CD4-positive, CD25-positive, alpha-beta regulatory T cell (primary cell): ENCODE data around the gene C2. TPM values are rescaled to one million over a fixed set of nuclear protein-coding genes. Genes with fewer than 3 reads are reported as not detected.
A peak's percentile ranks its signal among the peaks of the same experiment; 100 is the strongest.
"Not testable (repeated sequence)": the region's sequence is repeated elsewhere in the genome, so short reads cannot be mapped to it uniquely, and the experiment has no call there.

Experiments
- ATAC-seq, 2 donors: fragments of 150-1000 bp; cut with Tn5 transposase; one replicate each; pipeline ENCODE4 v1.10.0; 2021; ENCODE audit warnings: low read depth in 2 of 2, moderate number of reproducible peaks in 2 of 2, moderate library complexity in 1 of 2
- DNase-seq, 3 donors: peaks; one replicate each; pipeline versions ENCODE4 v3.0.0 to v3.0.0-alpha.2; 2012 to 2022; ENCODE audit warnings: mixed read lengths in 1 of 3
- H3K27ac ChIP-seq: one replicate; pipeline ENCODE4 v1.7.0; 2013; ENCODE audit warnings: mild to moderate bottlenecking, low read length; ENCODE audit not compliant: insufficient read depth, poor library complexity, severe bottlenecking
- H3K27me3 ChIP-seq: one replicate; pipeline ENCODE4 v1.7.0; 2013; ENCODE audit warnings: low read length; ENCODE audit not compliant: control insufficient read depth, insufficient read depth
- H3K36me3 ChIP-seq: one replicate; pipeline ENCODE4 v1.7.0; 2013; ENCODE audit warnings: mild to moderate bottlenecking, low read length, moderate library complexity; ENCODE audit not compliant: control insufficient read depth, insufficient read depth
- H3K4me1 ChIP-seq: 2 replicates; pipeline ENCODE4 v1.7.0; 2013; ENCODE audit warnings: mild to moderate bottlenecking, low read length; ENCODE audit not compliant: insufficient read depth, control insufficient read depth, poor library complexity, severe bottlenecking
- H3K4me3 ChIP-seq: one replicate; pipeline ENCODE4 v1.7.0; 2013; ENCODE audit warnings: low read depth, mild to moderate bottlenecking, low read length, moderate library complexity
- H3K9me3 ChIP-seq, 2 experiments: 1 replicate in 1 of 2; 2 replicates in 1 of 2; pipeline ENCODE4 v1.7.0; 2013; ENCODE audit warnings: low read length in 2 of 2, mild to moderate bottlenecking in 1 of 2, moderate library complexity in 1 of 2; ENCODE audit not compliant: control insufficient read depth in 2 of 2
- H3K27ac Mint-ChIP-seq, 3 donors: one replicate each; pipeline ENCODE4 v1.8.0; 2020 to 2022; ENCODE audit warnings: mild to moderate bottlenecking in 3 of 3, mixed read lengths in 3 of 3, moderate library complexity in 2 of 3
- H3K27me3 Mint-ChIP-seq: one replicate; pipeline ENCODE4 v1.8.0; 2022; ENCODE audit warnings: mild to moderate bottlenecking, mixed read lengths
- H3K36me3 Mint-ChIP-seq: one replicate; pipeline ENCODE4 v1.8.0; 2020; ENCODE audit warnings: mixed read lengths
- H3K4me1 Mint-ChIP-seq, 4 donors: one replicate each; pipeline ENCODE4 v1.8.0; 2020 to 2022; ENCODE audit warnings: mixed read lengths in 4 of 4, mild to moderate bottlenecking in 1 of 4
- H3K4me3 Mint-ChIP-seq, 4 donors: one replicate each; pipeline ENCODE4 v1.8.0; 2020 to 2022; ENCODE audit warnings: mild to moderate bottlenecking in 4 of 4, mixed read lengths in 4 of 4, moderate library complexity in 3 of 4
- H3K9me3 Mint-ChIP-seq, 7 donors: one replicate each; pipeline ENCODE4 v1.8.0; 2020 to 2022; ENCODE audit warnings: mixed read lengths in 7 of 7, mild to moderate bottlenecking in 3 of 7, moderate library complexity in 2 of 7
- polyA plus RNA-seq, 4 donors: library from polyadenylated mRNA; unstranded; fragments of 300-500 nt; fragmentation: Illumina TruSeq; gene quantifications; one replicate each; pipeline ENCODE4 v1.2.3, GENCODE V29; 2021
- total RNA-seq: library from RNA; stranded (reverse); gene quantifications from one replicate; pipeline ENCODE4 v1.2.3, GENCODE V29; 2022

The C2 gene
- total and polyA plus RNA-seq, 5 donors from 2014 or later, result 0.47 to 1.3 TPM; not detected in 3

DNA sequence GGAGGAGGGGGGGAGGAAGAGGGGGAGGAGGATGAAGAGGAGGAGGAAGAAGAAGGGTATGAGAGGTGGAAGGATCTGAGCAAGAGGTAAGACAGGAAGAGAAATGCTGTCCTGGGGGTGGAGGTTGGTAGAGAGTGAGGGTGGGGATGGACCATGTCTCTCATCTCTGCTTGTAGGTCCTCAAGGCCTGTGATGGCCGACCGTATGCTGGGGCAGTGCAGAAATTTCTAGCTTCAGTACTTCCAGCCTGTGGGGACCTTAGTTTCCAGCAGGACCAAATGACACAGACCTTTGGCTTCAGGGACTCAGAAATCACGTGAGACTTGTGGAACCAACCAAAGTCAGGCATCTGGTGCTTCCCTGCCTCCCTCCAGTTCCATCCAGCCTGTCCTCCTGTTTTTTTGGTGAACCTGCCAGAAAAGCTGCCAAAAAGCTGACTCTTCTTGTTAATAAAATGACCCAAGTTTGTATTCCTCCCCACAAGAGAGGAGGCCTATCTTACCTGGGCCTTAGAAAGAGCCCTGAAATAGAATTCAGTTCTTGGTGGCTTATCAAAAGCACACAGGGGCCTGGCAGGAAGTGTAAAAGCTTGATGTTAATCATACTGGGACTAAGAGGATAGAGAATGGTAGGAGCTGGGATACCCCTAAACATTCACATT lies 51.9 kb downstream of the C2 start:
- no peaks in the 10 kb centered on the region for H3K27me3 Mint-ChIP-seq
- DNase-seq, result peak in 1 of 3 donors; percentile 33
- ATAC-seq, result no peak

DNA sequence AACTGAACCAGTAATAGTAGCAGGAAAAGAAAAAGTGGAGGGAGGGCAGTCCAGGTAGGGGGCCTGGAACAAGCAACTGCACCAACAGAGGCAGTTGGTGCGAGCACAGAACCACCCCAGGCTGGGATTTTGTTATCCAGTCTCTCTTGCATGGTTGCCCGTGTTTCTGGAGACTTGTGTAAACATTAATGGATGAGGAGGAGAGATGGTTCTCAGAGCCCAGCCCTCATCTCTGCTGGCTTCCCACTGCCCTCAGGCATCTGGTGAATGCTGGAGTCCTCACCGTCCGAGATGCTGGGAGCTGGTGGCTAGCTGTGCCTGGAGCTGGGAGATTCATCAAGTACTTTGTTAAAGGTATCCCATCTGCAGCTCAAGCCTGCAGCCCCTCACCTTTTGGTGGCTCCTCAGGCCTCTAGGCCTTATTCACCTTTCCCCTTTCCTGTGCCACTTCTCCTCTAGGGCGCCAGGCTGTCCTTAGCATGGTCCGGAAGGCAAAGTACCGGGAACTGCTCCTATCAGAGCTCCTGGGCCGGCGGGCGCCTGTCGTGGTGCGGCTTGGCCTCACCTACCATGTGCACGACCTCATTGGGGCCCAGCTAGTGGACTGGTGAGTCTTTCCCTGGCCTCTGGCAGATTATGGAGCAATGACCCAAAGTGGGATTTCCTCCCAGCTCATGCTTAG lies 52.8 kb downstream of the C2 start:
- Mint-ChIP-seq H3K4me1 (peaks cover 0 to 15% (median 4%) of the 10 kb centered on the region in 4 donors), H3K27ac (peak overlapping the region in 2 of 3 donors; percentile 40 to 80)
- not testable (repeated sequence) for H3K36me3 Mint-ChIP-seq, H3K27me3 ChIP-seq, H3K4me3 Mint-ChIP-seq, DNase-seq, H3K4me3 ChIP-seq, H3K36me3 ChIP-seq, H3K27me3 Mint-ChIP-seq, H3K27ac ChIP-seq, ATAC-seq, H3K9me3 ChIP-seq, H3K9me3 Mint-ChIP-seq
- H3K4me1 ChIP-seq, result peaks cover 14% of the 10 kb centered on the region

More for the DNA sequence above, 51.9 kb downstream of the C2 start:
- Histone ChIP-seq H3K36me3 (peaks cover 6% of the 10 kb centered on the region), H3K4me3 (no peak overlapping the region), H3K27me3 (no peaks in the 10 kb centered on the region), H3K27ac (peak overlapping the region; percentile 58), H3K9me3 (no peaks in the 10 kb centered on the region), H3K4me1 (peaks cover 14% of the 10 kb centered on the region)
- H3K4me1 Mint-ChIP-seq, result peaks cover 0 to 18% (median 6%) of the 10 kb centered on the region in 4 donors
- H3K27ac Mint-ChIP-seq, result peak overlapping the region in 2 of 3 donors; percentile 40 to 80
- H3K4me3 Mint-ChIP-seq, result no peak overlapping the region
- peaks cover 2% of the 10 kb centered on the region for H3K36me3 Mint-ChIP-seq
- H3K9me3 Mint-ChIP-seq, result no peaks in the 10 kb centered on the region

DNA sequence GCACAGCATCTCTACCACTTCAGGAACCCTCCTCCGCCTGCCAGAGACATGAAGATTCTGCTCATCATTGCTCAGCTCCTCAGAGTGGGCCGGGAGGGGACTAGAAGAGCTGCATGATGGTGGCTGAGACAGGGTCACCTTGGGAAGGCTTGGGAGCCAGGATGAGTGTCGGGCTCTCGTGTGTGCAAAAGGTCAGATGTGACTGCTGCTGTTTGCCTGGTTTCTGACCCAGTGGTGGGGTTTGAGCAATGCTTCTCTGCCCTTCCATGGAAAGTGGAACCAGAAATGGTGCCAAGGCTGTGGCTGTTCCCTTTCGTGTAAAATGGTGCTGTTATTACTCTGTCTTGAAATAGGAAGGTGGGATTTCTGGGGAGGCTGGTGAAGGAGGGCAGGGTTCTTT lies 53.5 kb downstream of the C2 start:
- H3K27ac Mint-ChIP-seq, DNase-seq, H3K36me3 ChIP-seq, H3K36me3 Mint-ChIP-seq, H3K9me3 ChIP-seq, H3K9me3 Mint-ChIP-seq, H3K27me3 ChIP-seq, H3K4me3 ChIP-seq, ATAC-seq, H3K27me3 Mint-ChIP-seq, H3K4me3 Mint-ChIP-seq, H3K27ac ChIP-seq: not testable (repeated sequence)
- peaks cover 0 to 15% (median 4%) of the 10 kb centered on the region in 4 donors for H3K4me1 Mint-ChIP-seq
- peaks cover 14% of the 10 kb centered on the region for H3K4me1 ChIP-seq

DNA sequence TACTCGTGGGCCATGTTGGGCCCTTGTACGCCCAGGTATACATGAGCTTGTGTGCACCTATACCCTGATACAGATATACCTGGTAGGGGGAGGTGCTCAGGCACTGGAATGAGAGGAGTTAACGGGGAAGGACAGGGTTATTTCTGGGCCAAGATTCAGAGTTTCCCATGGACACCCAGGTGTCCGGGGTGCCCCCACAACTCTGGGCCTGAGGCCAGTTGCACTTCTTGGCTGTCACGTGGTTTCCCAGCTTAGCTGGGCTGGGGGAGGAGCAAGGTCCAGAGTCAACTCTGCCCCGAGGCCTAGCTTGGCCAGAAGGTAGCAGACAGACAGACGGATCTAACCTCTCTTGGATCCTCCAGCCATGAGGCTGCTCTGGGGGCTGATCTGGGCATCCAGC lies 54.2 kb downstream of the C2 start, which contains the start of gene C4A:
C4A (plus strand) TSS at position 314 of the 400 bp plus-strand sequence; CDS start at position 365, 51 bp downstream.
- H3K4me3 ChIP-seq, ATAC-seq, H3K36me3 ChIP-seq, H3K9me3 ChIP-seq, H3K36me3 Mint-ChIP-seq, DNase-seq, H3K4me3 Mint-ChIP-seq, H3K9me3 Mint-ChIP-seq, H3K27me3 ChIP-seq, H3K27ac Mint-ChIP-seq, H3K27ac ChIP-seq, H3K27me3 Mint-ChIP-seq: not testable (repeated sequence)
- peaks cover 0 to 15% (median 4%) of the 10 kb centered on the region in 4 donors for H3K4me1 Mint-ChIP-seq
- peaks cover 14% of the 10 kb centered on the region for H3K4me1 ChIP-seq

DNA sequence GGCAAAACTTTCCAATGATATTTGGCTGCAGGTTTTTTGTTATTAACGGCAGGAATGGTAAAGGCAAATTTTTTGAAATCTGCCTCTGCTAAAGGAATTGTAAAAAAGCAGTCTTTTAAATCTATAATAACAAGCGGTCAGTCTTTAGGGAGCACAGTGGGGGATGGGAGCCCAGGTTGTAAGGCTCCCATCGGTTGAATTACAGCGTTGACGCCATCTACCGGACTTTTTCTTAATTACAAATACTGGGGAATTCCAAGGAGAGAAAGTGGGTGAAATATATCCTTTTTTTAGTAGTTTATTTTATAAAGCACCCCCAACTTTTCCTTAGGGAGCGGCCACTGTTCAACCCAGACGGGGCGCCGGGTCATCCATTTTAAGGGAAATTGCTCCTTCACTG lies 61.8 kb downstream of the C2 start:
- H3K4me1 ChIP-seq, ATAC-seq, H3K9me3 ChIP-seq, H3K4me3 ChIP-seq, H3K4me1 Mint-ChIP-seq, H3K36me3 ChIP-seq, H3K27me3 Mint-ChIP-seq, H3K27me3 ChIP-seq, H3K27ac ChIP-seq, H3K9me3 Mint-ChIP-seq, H3K36me3 Mint-ChIP-seq, H3K4me3 Mint-ChIP-seq, H3K27ac Mint-ChIP-seq, DNase-seq: not testable (repeated sequence)

DNA sequence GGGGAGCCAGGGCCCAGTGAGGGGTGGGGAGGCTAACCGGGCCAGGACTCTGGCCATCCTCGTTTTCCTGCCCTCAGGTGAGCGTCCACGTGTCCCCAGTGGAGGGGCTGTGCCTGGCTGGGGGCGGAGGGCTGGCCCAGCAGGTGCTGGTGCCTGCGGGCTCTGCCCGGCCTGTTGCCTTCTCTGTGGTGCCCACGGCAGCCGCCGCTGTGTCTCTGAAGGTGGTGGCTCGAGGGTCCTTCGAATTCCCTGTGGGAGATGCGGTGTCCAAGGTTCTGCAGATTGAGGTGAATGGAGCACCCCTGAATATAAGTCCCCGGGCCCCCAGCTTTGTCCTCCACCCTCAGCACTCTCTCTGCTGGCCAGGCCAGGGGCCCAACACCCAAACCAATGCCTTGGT lies 66.9 kb downstream of the C2 start:
- H3K4me1 ChIP-seq, H3K36me3 Mint-ChIP-seq, H3K36me3 ChIP-seq, H3K27ac Mint-ChIP-seq, H3K4me3 Mint-ChIP-seq, H3K4me3 ChIP-seq, DNase-seq, H3K4me1 Mint-ChIP-seq, ATAC-seq, H3K27ac ChIP-seq, H3K27me3 Mint-ChIP-seq, H3K27me3 ChIP-seq, H3K9me3 ChIP-seq, H3K9me3 Mint-ChIP-seq: not testable (repeated sequence)

Other genes starting within 250 kb of the C2 start
Only the 30 nearest of the 34 such genes appear.
- gene ABHD16A, start 224.4 kb upstream of the C2 start, total RNA-seq, result 78.4 TPM
- gene ABHD16A, start 224.4 kb upstream of the C2 start, polyA plus RNA-seq, result 10 to 100 TPM; 33.4 to 43.2 (median 35.8) TPM
- gene LY6G6F, start 220.9 kb upstream of the C2 start, total RNA-seq, result 1.5 TPM
- not detected for gene LY6G6F, start 220.9 kb upstream of the C2 start, polyA plus RNA-seq
- not detected for gene LY6G6D, start 212.4 kb upstream of the C2 start, total RNA-seq
- gene LY6G6D, start 212.4 kb upstream of the C2 start, polyA plus RNA-seq, result not detected
- gene LY6G6C, start 206.0 kb upstream of the C2 start, total RNA-seq, result not detected
- not detected for gene LY6G6C, start 206.0 kb upstream of the C2 start, polyA plus RNA-seq
- 10.8 TPM for gene MPIG6B, start 204.3 kb upstream of the C2 start, total RNA-seq
- gene MPIG6B, start 204.3 kb upstream of the C2 start, polyA plus RNA-seq, result under 1 TPM in 1 of 4 donors, not detected in 3; 0.43 TPM
- 13.6 TPM for gene DDAH2, start 198.4 kb upstream of the C2 start, total RNA-seq
- gene DDAH2, start 198.4 kb upstream of the C2 start, polyA plus RNA-seq, result 10 to 100 TPM; 16.0 to 19.8 (median 17.7) TPM
- gene CLIC1, start 191.2 kb upstream of the C2 start, total RNA-seq, result 192 TPM
- gene CLIC1, start 191.2 kb upstream of the C2 start, polyA plus RNA-seq, result 100 to 1,000 TPM; 481 to 771 (median 621) TPM
- gene MSH5, start 187.7 kb upstream of the C2 start, total RNA-seq, result 17.4 TPM
- gene MSH5, start 187.7 kb upstream of the C2 start, polyA plus RNA-seq, result 1 to 10 TPM; 1.2 to 3.3 (median 1.3) TPM
- gene SAPCD1, start 165.1 kb upstream of the C2 start, total RNA-seq, result 2.3 TPM
- not detected for gene SAPCD1, start 165.1 kb upstream of the C2 start, polyA plus RNA-seq
- gene VWA7, start 150.4 kb upstream of the C2 start, total RNA-seq, result 6.8 TPM
- 1 to 10 TPM in 3 of 4 donors, under 1 TPM in 1; 0.91 to 1.2 (median 1.2) TPM for gene VWA7, start 150.4 kb upstream of the C2 start, polyA plus RNA-seq
- 63.4 TPM for gene VARS1, start 132.0 kb upstream of the C2 start, total RNA-seq
- gene VARS1, start 132.0 kb upstream of the C2 start, polyA plus RNA-seq, result 10 to 100 TPM; 27.1 to 45.1 (median 29.9) TPM
- gene LSM2, start 120.8 kb upstream of the C2 start, total RNA-seq, result 29.3 TPM
- 100 to 1,000 TPM in 1 of 4 donors, 10 to 100 TPM in 3; 80.0 to 122 (median 87.5) TPM for gene LSM2, start 120.8 kb upstream of the C2 start, polyA plus RNA-seq
- 5.5 TPM for gene HSPA1L, start 112.4 kb upstream of the C2 start, total RNA-seq
- 1 to 10 TPM; 2.2 to 4.2 (median 3.5) TPM for gene HSPA1L, start 112.4 kb upstream of the C2 start, polyA plus RNA-seq
- 30.6 TPM for gene HSPA1A, start 112.2 kb upstream of the C2 start, total RNA-seq
- gene HSPA1A, start 112.2 kb upstream of the C2 start, polyA plus RNA-seq, result 10 to 100 TPM; 65.7 to 93.0 (median 80.5) TPM
- gene HSPA1B, start 100.0 kb upstream of the C2 start, total RNA-seq, result 27.3 TPM
- 1 to 10 TPM; 2.3 to 6.8 (median 3.0) TPM for gene HSPA1B, start 100.0 kb upstream of the C2 start, polyA plus RNA-seq
- 29.1 TPM for gene NEU1, start 64.9 kb upstream of the C2 start, total RNA-seq
- 10 to 100 TPM; 26.4 to 32.4 (median 29.7) TPM for gene NEU1, start 64.9 kb upstream of the C2 start, polyA plus RNA-seq
- 1.0 TPM for gene SLC44A4, start 48.7 kb upstream of the C2 start, total RNA-seq
- gene SLC44A4, start 48.7 kb upstream of the C2 start, polyA plus RNA-seq, result not detected
- gene EHMT2, start 30.0 kb upstream of the C2 start, total RNA-seq, result 46.4 TPM
- gene EHMT2, start 30.0 kb upstream of the C2 start, polyA plus RNA-seq, result 10 to 100 TPM; 29.4 to 33.5 (median 31.9) TPM
- gene ZBTB12, start 25.6 kb upstream of the C2 start, total RNA-seq, result 0.20 TPM
- gene ZBTB12, start 25.6 kb upstream of the C2 start, polyA plus RNA-seq, result not detected
- gene CFB, start 18.4 kb downstream of the C2 start, total RNA-seq, result 0.64 TPM
- 1 to 10 TPM in 3 of 4 donors, under 1 TPM in 1; 0.68 to 1.9 (median 1.6) TPM for gene CFB, start 18.4 kb downstream of the C2 start, polyA plus RNA-seq
- 51.4 TPM for gene NELFE, start 31.3 kb downstream of the C2 start, total RNA-seq
- 10 to 100 TPM; 52.9 to 62.3 (median 60.5) TPM for gene NELFE, start 31.3 kb downstream of the C2 start, polyA plus RNA-seq
- 101 TPM for gene SKIC2, start 31.5 kb downstream of the C2 start, total RNA-seq
- gene SKIC2, start 31.5 kb downstream of the C2 start, polyA plus RNA-seq, result 10 to 100 TPM; 16.2 to 20.9 (median 17.5) TPM
- gene DXO, start 44.4 kb downstream of the C2 start, total RNA-seq, result 47.7 TPM
- 10 to 100 TPM in 2 of 4 donors, 1 to 10 TPM in 2; 8.4 to 10.5 (median 9.6) TPM for gene DXO, start 44.4 kb downstream of the C2 start, polyA plus RNA-seq
- gene C4A, start 54.3 kb downstream of the C2 start, total RNA-seq, result 4.0 TPM
- gene C4A, start 54.3 kb downstream of the C2 start, polyA plus RNA-seq, result under 1 TPM in 2 of 4 donors, not detected in 2; 0.28 to 0.30 TPM
- 3.6 TPM for gene C4B, start 87.1 kb downstream of the C2 start, total RNA-seq
- gene C4B, start 87.1 kb downstream of the C2 start, polyA plus RNA-seq, result under 1 TPM in 1 of 4 donors, not detected in 3; 0.52 TPM
- not detected for gene CYP21A2, start 110.7 kb downstream of the C2 start, total RNA-seq
- gene CYP21A2, start 110.7 kb downstream of the C2 start, polyA plus RNA-seq, result not detected
- 11.2 TPM for gene TNXB, start 181.6 kb downstream of the C2 start, total RNA-seq
- under 1 TPM in 2 of 4 donors, not detected in 2; 0.15 to 0.46 TPM for gene TNXB, start 181.6 kb downstream of the C2 start, polyA plus RNA-seq
- gene ATF6B, start 200.5 kb downstream of the C2 start, total RNA-seq, result 117 TPM
- gene ATF6B, start 200.5 kb downstream of the C2 start, polyA plus RNA-seq, result 10 to 100 TPM; 20.0 to 27.7 (median 24.2) TPM
- 1.5 TPM for gene FKBPL, start 202.6 kb downstream of the C2 start, total RNA-seq
- gene FKBPL, start 202.6 kb downstream of the C2 start, polyA plus RNA-seq, result 1 to 10 TPM; 1.2 to 1.5 (median 1.4) TPM
- 0.39 TPM for gene PRRT1, start 224.2 kb downstream of the C2 start, total RNA-seq
- gene PRRT1, start 224.2 kb downstream of the C2 start, polyA plus RNA-seq, result under 1 TPM in 3 of 4 donors, not detected in 1; 0.13 to 0.55 (median 0.18) TPM